Raji (cell line): ENCODE measurements around the gene DDX20.

Experiments
- POLR2A ChIP-seq: IDR thresholded peaks from 2 replicates; pipeline ENCODE4 v1.6.1; 2011; ENCODE audit warnings: low read depth, low read length, control low read depth; ENCODE audit not compliant: insufficient read depth

DDX20 gene

DNA sequence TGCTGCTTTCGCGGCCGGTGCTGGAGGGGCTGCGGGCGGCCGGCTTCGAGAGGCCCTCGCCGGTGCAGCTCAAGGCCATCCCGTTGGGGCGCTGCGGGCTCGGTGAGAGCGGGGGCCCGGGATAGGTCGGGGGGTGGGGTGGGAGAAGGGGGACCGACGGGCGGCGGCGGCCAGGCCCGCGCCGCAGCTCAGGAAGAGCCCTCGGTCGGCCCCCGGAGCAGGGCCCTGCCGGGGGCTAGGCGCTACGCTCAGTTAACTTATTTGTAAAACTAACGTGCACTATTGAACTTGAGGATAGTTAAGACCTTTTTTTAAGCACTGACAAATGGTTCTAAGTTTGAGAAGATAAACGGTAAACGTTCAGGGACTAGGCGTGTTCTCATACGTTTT lies 418 bp downstream of the DDX20 start:
- no peak for TF ChIP-seq POLR2A

DNA sequence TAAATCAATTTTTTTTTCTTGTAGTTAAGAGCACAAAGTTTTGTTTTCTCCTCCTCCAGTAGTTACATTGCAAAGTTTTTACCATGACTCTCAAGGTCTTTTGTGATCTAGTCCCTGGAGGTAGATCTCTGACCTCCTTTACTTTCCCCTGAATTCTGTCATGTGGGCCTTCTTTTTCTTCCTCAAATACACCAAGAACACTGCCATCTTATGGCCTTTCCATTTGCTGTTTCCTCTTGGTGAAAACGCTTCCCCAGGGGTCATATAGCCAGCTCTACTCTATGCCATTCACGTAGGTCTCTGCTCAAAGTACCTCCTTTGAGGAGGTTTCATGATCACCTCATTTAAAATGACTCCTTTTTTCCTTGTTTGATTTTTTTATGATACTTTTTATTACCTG lies 2.7 kb downstream of the DDX20 start:
- no peak for TF ChIP-seq POLR2A

DNA sequence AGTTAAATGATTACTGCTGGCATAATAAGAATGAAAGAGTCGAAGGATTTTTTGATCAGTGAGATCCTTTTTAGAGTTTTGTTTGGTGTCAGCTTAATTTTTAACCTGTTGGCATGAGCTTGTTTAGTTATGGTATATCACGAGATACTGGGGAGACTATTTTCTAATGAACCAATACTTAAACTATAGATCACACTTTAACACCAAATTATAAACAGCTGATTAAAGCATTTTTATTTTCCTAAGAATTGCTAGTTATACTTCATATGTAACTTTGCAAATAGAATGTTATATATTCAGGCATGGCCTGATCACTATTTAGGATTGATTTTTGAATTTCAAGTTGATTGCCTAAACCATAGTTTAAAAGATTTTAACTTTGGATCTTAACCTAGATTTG lies 6.0 kb downstream of the DDX20 start:
- no peak for TF ChIP-seq POLR2A

DNA sequence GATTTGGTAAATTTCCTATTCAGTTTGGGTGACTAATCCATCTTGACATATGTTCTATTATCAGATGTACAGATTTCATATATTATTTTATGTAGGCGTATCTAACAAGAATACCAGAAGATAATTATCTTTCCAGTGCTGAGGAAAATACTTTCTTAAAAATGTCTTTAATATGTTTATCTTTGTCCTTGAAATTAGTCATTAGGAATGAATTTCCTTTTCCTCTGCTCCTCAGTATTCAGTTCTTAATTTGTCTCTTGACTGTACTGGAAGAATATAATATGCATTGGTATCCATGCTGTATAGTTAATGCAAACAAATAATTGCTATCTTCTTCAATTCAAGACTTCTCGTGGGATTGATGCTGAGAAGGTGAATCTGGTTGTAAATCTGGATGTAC lies 6.6 kb downstream of the DDX20 start:
- no peak for TF ChIP-seq POLR2A

DNA sequence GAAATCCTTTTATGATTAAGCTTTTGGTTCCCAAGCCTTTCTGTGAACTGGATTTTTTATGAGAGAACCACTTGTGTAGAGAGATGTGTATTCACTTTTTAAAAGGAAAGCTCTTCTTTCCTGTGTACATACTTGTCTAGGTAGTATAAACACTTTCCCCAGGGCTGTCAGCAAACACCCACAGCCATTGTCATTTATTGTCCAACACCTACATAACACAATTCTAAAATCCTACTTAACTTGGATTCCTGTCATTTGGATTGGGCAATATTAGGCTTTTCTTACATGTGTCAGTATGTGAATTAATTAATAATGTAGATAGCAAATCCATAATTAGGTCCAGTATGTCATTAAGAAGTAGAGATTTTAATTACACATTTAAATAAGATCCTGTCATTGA lies 12.3 kb downstream of the DDX20 start:
- TF ChIP-seq POLR2A: no peak

DNA sequence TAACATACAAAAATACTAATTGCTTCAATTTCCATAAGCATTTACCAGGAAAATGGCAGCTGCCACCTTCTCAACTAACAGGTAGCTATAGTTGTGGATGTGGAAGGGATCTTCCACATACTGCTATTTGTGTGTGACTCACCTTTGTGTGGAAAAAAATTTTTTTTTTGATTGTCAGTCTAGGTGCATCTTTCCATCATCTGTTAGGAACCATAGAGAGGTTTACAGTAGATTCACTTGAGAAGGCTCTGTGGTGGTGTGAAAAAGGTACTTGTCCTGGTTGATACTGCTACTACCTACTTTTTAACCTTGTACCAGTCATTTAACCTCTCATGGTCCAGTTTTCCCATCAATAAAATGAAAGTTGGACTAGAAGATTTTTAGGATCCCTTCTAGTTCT lies 12.9 kb downstream of the DDX20 start:
- no peak for TF ChIP-seq POLR2A

DNA sequence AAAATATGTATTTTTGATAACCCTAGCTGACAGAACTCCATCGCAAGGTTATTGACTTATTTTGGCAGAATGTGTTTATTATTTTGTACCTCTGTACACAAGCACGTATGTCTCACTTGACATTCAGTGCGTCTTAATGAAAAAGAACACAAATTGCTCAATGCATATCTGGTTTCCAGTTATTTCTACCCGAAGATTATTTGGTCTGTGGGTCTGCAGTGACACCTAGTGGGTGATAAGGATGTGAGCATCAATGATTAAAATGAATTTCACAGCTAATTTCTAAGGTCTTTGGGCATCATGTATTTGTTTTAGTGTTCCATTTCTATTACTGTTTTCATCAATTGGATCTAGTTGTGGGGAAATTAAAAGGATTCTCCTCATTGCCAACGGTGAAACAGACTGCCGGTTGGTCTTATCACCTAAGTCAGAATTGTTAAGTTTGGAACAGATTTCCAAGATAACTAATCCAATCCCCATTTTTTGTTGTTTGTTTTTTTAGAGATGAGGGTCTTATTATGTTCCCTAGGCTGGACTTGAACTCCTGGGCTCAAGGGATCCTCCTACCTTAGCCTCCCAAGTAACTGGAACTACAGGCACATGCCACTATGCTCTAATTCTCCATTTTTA lies 13.9 kb downstream of the DDX20 start:
- no peak for TF ChIP-seq POLR2A

DNA sequence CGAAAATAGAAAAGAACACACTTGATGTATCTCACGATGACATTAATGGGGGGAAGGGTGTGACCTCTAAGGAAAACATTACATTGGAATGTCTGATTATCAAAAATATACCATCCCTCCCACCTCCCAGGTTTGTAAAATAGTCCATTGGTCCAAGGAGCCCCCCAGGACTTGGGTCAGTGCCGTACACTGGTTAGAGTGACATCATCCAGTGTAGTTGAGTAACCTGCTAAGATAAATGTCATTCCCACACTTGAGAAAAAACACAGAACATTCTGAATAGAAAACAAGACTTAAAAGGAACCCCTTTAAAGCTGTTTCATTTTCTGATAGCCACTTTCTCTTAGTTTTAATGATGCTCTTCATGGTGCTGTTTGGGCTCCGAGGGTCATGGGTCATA lies 15.2 kb downstream of the DDX20 start:
- TF ChIP-seq POLR2A: no peak

DNA sequence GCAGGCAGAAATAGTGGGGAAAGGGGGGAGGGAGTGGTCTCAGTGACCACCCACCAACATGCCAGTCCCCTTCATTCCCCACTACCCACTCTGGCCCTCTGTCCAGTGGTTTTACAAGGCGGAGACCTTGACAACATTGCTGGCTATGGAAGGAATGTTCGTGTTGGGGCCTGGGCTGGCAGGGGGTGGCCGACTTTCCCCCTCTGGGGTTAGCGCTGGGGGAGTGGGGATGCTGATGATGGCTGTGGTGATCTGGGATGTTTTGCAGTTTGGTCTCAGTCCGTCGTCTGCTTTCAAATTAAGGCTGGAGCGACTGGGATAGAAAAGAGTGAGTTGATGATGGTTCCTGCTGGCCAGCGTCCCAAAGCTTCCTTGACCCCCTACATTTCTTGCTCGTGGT lies 20.3 kb downstream of the DDX20 start:
- no peak for TF ChIP-seq POLR2A

DNA sequence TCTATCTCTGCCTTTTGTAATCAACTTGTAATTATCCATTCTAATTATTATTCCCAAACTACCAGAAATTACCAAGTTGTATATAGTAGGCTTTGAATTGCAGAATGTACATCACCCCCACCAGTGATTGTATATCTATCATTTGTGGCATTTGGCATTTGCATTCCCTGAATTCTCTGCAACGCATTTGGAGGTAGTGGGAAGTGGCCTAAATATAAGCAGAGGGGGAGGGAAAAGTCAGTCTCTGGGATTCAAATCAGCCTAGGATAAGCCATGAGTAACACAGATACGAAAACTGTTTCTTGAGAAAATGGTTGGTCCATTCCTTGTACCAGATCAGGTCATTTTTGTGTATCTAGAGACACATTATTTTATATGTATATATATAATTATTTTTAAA lies 20.7 kb downstream of the DDX20 start:
- no peak for TF ChIP-seq POLR2A

DNA sequence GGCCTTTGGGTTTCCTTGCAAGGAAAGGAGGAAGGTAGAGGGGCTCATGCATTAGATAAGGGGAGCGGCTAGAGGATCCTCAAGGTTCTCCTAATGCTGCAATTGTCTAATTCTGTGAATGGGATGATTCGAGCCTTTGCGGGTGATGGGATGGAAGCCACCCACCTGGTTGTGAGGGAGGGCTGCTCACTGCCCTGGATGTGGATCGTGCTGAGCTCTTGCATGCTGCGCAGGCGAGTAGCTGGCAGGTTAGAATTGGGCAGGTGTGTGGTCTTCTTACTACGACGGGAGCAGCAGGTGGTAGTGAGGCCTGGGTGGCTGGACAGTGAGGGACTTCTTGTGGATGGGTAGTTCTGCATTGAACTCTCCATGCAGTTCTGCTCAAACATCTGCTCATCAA lies 21.2 kb downstream of the DDX20 start:
- TF ChIP-seq POLR2A: no peak

DNA sequence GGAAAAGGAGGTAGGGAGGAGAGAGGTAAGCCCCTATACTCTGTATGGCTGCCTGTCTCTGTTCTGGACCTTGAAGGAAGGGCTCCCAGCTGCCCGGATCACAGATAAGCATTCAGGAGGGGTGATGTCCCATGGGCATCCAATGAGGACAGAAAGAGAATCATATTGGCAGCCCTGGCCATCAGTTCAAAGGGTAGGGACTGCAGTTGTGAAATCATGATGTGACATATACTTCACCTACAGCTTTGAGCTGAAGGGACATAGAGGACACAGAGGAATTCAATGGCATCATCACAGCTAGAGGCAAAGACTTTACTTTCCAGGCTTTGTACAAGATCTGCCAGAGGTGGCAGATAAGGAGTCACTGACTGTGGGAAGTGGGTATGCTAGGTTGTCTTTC lies 21.6 kb downstream of the DDX20 start:
- TF ChIP-seq POLR2A: no peak

DNA sequence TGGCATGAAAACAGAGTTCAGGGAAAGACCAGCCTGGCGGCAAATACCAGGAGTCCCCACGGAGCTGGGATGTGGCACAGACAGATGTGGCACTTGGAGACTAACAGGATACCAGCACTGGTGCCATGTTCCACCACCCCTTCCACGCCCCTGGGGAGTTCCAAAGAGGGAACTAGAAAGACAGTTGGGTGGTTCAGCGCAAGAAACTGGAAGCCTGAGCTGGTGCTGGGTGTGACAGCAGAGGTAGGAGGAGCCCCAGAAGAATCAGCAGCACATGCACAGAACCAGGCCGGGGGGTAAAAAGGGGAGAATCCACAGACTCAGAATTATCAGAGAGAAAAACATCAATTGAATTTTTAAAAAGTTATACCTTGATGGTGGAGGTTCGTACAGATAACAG lies 22.4 kb downstream of the DDX20 start:
- no peak for TF ChIP-seq POLR2A

DNA sequence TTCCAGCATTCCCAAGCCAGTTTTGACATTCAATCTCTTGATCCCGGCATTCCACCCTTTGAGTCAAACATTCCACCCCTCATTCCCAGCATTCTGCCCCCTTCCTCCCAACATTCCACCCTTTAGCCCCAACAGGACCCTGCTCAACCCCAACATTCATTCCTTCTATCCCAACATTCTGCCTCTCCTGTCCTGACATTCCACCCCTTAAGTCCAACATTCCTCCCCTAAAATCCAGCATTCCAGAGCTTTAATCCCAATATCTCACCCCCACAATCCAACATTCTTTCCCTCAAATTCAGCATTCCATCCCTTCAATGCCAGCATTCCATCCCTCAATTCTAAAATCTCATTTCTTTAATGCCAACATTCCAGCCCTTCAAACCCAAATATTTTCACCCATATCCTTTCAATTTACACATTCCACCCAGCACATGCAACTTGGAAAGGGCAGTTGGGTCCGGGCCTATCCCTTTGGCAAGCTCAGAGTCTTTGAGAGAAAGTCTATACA lies 22.9 kb downstream of the DDX20 start:
- TF ChIP-seq POLR2A: no peak

DNA sequence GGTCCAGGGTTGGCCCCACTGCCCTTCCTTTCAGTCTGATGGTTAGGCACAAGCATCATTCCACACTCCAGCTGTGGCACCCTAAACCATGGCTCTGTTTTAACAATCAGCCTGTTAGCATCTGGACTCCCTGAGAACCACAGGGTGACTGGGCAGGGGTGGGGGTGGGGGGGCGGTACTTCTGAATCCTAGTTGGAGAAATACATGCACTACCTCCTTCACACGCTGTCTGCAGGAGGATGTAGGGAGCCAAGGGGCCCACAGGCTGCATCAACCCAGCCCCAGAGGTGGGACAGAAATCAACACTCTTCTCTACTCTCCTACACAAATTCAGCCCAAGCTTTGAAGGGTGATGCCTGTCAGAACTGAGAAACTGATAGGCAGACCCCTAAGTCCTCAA lies 23.8 kb downstream of the DDX20 start:
- TF ChIP-seq POLR2A: no peak

DNA sequence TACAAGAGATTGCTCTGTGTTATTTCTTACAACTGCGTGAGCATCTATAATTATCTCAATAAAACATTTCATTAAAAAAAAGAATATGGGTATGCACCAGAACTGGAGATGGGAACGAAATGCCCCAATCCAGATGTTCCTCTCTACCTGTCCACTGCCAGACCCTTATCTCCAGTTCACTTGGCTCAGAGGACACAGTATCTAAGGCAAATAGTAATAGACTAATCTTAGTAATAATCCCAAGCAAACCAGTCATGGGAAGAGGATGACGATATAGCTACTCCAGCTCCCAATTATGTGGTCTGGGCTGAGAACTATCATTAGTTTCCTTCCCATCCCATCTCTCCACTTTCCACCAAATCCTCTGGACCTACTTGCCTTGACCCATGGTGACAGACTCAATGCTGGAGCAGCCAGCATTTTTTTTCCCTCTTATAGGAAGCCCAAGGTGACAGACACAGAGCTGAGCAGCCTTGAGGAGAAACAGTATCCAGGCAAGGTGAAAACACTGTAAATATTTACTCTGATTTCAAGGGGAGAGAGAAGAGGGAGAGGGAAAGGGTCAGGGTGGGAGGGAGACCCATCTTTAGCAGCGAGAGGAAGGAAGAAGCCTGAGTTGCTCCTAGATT lies 28.7 kb downstream of the DDX20 start:
- TF ChIP-seq POLR2A: no peak

DNA sequence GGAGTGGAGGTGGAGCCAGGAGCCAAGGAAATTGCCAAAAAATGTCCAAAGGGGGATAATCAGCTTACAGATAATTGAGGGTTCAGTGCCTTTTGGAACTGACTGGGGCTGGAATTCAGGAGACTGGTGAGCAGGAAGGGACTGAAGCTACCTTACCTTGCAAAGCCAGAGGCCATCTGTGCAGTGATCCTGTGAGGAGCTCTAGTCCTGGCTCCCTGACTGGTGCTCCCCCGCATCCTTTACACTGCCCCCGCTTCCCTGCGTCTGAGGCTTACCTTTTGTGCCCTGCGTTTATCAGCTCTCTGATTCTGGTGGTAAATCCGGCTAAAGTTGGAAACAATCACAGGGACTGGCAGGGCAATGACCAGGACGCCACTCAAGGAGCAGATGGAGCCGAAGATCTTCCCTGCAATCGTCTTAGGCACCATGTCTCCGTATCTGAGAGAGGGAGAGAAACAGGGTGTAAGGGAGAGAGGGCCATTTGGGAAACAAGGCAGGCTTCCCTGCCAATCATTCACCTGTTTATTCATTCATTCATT lies 31.0 kb downstream of the DDX20 start:
- no peak for TF ChIP-seq POLR2A
